ENCODE data around the gene MICA.

DNA sequence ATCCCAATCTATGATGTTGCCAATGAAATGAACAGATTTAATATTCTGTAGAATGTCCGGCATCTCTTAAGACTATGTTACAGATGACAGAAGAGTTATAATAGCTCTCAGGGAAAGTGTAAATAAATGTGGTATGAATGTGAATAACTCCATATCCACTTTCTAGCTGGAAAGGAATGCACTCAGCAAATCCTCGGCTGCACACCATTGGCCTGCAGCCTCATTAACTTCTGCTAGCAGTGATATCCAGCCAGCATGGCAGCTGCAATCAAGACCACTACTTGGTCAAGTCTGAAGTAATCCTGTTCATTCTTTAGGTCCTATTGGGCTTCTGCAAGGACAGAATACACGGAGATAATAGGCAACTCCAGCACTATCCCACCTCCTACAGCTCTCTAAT, 17.3 kb upstream of the MICA start:
- TF ChIP-seq, protein P1, sequence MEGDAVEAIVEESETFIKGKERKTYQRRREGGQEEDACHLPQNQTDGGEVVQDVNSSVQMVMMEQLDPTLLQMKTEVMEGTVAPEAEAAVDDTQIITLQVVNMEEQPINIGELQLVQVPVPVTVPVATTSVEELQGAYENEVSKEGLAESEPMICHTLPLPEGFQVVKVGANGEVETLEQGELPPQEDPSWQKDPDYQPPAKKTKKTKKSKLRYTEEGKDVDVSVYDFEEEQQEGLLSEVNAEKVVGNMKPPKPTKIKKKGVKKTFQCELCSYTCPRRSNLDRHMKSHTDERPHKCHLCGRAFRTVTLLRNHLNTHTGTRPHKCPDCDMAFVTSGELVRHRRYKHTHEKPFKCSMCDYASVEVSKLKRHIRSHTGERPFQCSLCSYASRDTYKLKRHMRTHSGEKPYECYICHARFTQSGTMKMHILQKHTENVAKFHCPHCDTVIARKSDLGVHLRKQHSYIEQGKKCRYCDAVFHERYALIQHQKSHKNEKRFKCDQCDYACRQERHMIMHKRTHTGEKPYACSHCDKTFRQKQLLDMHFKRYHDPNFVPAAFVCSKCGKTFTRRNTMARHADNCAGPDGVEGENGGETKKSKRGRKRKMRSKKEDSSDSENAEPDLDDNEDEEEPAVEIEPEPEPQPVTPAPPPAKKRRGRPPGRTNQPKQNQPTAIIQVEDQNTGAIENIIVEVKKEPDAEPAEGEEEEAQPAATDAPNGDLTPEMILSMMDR (IDR thresholded peaks at IDR 0.05): no peak
- TF ChIP-seq POLR2A (IDR thresholded peaks at IDR 0.05; ENCODE audit: low read depth) (no peak), EP300 (IDR thresholded peaks at IDR 0.05) (no peak)
